Sigmoid colon (tissue), 4 donors: Measurements from ENCODE around the gene HIVEP3.

Experiments
- CTCF ChIP-seq, 4 experiments: fragments of 450-650 bp in 3 of 4; fragments of 200-600 bp in 1 of 4; IDR thresholded peaks; one replicate each; pipeline ENCODE4 v1.5.1; 2016 to 2019; ENCODE audit warnings: antibody characterized with exemption in 4 of 4, mild to moderate bottlenecking in 3 of 4, moderate library complexity in 2 of 4
- EP300 ChIP-seq, 4 donors: sonication (generic); formaldehyde crosslinking; IDR thresholded peaks; one replicate each; pipeline ENCODE4 v1.6.1; 2017; ENCODE audit warnings: antibody characterized with exemption in 4 of 4
- POLR2A ChIP-seq, 2 donors: fragments of 450-650 bp; IDR thresholded peaks; one replicate each; pipeline ENCODE4 v1.6.1; 2016; ENCODE audit warnings: antibody characterized with exemption in 2 of 2, mild to moderate bottlenecking in 2 of 2, moderate library complexity in 2 of 2
- POLR2AphosphoS5 ChIP-seq, 4 donors: sonication (generic); formaldehyde crosslinking; IDR thresholded peaks; one replicate each; pipeline ENCODE4 v1.6.1; 2017; ENCODE audit warnings: antibody characterized with exemption in 4 of 4

DNA sequence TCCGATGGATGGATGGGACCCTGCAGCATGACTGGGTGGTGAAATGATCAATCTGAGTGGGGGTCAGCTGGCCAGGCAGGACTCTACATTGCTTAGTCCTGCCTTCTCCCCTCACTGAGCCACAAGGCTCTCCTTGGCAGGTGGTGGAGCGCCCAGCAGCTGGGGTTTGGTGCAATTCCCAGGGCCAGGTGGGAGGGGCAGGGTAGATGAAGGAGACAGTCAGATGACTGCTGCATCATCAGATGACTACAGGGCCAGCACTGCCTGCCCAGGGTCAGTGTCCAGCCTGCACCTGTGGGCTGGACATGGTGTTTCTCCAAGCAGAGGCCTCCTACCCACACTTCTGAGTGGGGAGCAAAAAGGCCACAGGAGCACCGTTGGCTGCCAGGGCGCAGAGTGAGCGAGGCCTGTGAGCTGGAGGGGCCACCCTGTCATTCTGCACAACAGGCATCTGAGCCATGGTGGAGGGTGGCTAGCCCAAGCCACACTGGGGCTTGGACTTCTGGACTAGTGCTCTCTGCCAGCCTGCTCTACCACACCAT, 330.3 kb downstream of the HIVEP3 start:
- TF ChIP-seq CTCF (IDR thresholded peaks at IDR 0.05) (no peak), POLR2A (IDR thresholded peaks at IDR 0.05) (no peak), POLR2AphosphoS5 (IDR thresholded peaks at IDR 0.05) (no peak), EP300 (IDR thresholded peaks at IDR 0.05) (no peak)
